Stimulated activated naive CD4-positive, alpha-beta T cell (primary cell): ENCODE measurements around the gene LMAN2L.
"Not testable (repeated sequence)": the region's sequence is repeated elsewhere in the genome, so short reads cannot be mapped to it uniquely, and the experiment has no call there.

Source experiments
- DNase-seq, 6 experiments: peaks; one replicate each; lab custom pipeline; 2025; lab: John Stamatoyannopoulos, UW

Gene LMAN2L

DNA sequence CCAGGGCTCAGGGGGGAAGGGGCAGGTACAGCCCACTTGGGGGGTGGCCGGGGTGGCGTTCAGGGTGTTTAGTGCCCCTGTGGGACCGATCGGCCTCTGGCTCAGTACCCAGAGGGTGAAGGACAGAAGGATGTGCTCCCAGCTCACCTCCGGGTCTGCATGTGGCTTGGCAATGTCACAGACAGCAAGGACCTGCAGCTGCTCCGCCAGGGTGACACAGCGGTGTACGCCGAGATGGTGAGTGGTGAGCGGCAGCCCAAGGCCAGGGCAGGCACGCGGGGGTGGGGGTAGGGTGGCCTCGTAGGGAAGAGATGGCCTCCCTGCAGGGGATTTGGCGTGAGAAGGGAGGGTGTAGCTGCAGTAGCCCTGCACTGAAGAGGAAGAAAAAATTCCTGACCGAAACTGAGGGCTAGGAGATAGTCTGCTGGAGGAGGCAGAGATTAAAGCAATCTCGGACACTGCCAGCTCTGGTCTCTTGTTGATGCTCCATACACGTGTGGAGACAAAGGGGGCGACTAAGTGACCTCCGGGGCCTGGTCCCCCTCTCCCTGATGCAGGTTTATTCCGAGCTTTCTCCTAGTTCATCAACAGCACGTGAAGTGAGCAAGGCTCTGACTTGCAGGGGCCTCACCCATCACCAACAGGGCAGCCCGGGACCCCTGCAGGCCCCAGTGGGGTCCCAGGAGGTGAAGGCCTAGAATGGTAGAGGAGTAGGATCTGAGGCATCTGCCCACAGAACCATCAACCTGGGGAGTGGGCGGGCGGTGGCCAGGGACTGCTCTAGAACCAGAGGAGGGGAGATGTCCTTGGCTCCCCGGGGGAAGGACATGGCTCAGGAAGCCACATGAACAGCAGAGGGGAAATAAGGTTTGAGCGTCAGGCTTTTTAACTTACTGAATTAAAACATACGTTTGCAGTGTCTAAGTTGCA, 51.9 kb downstream of the LMAN2L start:
- DNase-seq, result no peak

- no peak for DNase-seq
Measured at GRCh38 chr2:96687266-96687665, 52.6 kb downstream of the LMAN2L start.

GRCh38 chr2:96685577-96686459, 54.0 kb downstream of the LMAN2L start:
- no peak for DNase-seq

- no peak for DNase-seq
Measured at GRCh38 chr2:96684883-96685576, 54.8 kb downstream of the LMAN2L start.

DNA sequence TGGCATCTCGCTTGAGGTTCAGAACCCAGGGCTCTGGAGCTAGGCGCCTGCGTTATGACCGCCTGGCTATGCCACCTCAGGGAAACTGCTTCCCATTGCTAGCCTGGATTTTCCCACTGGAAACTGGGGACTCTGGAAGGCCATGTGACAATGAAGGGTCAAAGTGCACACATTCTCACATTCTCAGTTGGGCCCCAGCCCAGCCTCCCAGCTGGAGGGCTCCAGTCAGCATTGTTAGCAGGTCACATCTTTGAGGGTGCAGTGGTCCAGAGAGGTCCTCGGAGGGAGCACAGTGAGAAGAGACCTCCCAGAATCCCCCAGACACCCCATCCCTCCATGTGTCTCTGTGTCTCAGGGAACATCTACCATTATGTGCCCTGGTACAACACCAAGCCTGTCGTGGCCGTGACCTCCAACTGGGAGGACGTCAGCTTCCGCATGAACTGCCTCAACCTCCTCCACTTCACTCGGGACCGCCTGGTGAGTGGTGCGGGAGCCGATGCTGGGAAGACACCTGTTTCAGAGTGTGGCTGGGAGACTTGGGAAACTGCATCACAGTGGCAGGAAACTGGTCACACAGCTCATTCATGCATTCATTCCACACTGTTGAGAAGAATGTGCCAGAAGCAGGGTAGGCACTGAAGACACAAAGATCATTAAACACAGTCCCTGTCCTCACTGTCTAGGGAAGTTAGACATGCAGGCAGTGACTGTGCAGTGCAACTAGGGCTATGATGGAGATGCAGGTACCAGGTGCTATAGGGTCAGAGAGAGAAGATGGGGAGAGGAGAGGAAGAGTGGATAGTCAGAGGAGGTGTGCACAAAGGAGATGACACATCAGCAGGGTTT, 55.7 kb downstream of the LMAN2L start:
- DNase-seq, result no peak

- DNase-seq, result no peak
Measured at GRCh38 chr2:96683307-96683706, 56.6 kb downstream of the LMAN2L start.

DNA sequence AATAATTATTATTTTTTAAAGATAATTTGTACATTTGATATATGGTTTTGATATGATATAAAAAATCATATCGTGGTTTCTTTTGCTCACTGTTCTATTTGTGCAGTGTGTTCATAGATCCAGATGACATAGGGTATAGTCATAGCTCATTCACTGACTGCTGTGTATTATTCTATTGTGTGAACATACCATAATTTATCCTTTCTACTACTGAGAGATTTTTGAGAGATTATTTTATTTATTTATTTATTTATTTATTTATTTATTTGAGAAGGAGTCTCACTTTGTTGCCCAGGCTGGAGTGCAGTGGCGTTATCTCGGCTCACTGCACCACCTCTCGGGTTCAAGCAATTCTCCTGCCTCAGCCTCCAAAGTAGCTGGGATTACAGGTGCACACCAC, 58.3 kb downstream of the LMAN2L start:
- DNase-seq, result no peak

DNA sequence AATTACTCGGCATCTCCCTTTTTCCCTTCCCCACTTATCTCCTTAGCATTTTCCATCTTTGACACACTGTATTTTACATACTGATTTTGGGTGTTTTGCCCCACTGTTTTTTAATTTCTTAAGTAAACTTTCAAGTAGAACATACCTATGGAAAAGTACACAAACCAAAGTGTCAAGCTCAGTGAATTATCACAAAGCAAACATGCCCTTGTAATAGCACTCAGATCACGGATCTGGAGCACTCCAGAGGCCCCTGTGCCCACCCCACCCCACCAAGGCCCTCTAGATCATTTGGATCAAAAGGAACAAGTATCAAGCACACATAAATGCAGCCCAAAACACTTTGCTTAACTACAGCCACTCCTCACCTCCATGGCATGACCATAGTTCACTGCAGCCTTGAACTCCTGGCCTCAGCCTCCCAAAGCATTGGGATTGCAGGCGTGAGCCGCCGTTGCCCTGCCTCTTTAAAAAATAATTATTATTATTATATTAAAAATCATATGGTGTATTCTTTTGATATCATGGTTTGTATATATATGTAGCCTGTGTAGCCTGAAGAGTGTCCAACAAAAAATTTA, 59.2 kb downstream of the LMAN2L start:
- DNase-seq, result no peak

GRCh38 chr2:96679848-96680247, 60.0 kb downstream of the LMAN2L start:
- DNase-seq, result no peak

DNA sequence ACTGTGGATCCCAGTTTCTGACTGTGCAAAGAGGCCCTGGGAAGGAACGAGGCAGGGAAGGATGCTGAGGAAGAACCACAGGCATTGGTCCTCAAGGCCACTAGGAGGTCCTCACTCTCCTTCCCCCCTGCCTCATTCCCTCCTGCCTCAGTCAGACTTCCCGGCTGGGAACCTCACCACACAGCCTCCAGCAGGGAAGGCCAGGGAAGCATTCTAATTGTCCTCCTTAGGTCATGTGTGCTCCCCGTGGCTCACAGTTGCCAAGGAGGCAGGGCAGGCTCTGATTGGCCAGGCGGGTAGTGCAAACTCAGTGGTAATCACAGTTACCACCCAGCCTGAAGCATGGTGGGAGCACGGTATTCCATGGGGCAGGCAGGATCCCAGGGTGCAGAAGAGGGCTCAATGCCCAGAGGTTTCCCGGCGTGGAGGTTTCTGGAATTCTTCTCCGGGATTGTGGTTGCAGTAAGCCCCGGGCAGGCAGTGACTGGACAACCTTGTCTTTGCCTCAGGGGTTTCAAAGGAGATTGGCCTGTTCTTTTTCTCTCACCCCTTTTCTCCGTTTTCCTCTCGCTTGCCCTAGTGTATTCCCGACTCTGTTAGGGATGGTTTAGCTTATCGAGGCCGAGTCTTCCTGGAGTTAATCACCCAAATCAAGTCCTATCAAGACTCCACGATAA, 70.2 kb downstream of the LMAN2L start:
- DNase-seq, result no peak

DNA sequence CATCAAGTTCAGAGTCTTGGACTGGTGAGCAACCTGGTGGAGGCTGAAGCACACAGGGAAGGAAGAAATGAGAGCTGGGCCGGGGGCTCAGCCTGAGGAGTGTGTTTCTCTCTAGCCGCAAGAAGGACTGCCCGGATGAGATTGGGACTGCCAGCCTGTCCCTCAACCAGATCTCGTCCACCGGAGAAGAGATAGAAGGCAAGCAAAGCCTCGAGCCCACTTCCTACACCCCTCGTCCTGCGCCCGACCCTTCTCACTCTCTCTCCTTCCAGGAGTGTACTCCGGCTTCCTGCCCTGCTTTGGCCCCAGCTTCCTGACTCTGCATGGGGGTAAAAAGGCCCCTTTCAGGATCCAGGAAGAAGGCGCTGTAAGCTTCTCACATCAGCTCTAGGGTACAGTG, 71.1 kb downstream of the LMAN2L start:
- DNase-seq, result no peak

- DNase-seq, result not testable (repeated sequence)
Measured at GRCh38 chr2:96665717-96666116, 74.1 kb downstream of the LMAN2L start.

DNA sequence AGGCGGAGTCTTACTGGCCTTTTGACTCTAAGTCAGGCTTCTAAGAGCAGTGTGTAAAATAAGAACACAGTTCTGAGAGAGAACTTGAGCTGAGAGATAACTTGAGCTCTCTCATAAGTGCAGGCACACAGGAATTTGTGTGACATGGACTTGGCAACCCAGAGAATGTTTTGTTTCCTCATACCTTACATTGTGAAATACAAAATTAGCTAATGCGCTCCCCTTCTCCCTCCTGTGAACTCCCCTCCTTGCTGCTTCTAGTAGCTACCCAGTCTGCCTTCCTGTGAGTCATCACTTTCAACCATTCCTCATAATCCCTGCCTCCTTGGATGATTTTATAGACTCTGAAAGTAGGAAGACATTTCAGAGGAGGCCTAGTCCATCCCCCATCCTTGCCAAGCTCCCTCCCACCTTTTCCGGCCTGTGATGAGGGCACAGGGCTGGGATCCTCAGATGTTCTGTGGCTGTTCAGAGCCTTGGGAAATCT, 74.7 kb downstream of the LMAN2L start:
- no peak for DNase-seq

DNA sequence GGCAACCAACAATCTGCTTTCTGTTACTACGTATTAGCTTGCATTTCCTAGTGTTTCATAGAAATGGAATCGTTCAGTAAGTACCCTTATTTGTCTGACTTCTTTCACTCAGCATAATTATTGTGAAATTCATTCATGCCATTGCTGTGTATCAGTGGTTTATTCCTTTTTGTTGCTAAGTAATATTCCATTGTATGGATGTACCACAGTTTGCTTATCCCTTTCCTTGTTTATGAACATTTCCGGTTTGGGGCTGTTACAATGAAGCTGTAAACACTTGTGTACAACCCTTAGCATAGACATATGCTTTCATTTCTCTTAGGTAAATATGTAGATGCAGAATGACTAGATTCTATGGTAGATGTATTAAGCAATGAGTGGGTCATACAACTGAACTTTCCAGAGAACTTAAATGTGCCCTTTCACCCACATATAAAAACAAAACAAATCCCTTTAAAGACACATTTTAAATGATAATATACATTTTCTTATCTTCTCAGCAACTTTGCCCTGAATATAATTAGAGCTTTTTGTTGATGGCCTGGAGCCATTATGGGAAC, 75.4 kb downstream of the LMAN2L start:
- DNase-seq, result no peak

- DNase-seq, result no peak
Measured at GRCh38 chr2:96663829-96664228, 76.0 kb downstream of the LMAN2L start.

DNA sequence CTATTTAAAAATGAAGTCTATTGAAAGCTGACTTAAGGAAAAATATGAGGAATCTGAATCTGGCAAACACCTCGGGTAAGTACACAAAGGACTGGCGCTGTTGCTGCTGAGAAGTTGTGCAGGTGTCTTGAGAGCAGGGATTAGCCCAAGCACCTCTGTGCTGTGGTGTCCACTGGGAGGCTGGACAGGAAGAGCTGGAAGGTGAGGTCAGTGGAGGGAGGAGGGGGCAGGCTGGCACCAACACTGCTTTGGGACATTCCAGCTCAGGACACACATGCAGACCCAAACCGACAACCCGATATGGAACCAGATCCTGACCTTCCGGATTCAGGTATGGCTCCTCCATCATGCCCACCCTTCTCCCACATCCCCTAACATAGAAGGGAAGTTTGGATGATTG, 76.7 kb downstream of the LMAN2L start:
- no peak for DNase-seq

GRCh38 chr2:96662360-96662759, 77.5 kb downstream of the LMAN2L start:
- no peak for DNase-seq

DNA sequence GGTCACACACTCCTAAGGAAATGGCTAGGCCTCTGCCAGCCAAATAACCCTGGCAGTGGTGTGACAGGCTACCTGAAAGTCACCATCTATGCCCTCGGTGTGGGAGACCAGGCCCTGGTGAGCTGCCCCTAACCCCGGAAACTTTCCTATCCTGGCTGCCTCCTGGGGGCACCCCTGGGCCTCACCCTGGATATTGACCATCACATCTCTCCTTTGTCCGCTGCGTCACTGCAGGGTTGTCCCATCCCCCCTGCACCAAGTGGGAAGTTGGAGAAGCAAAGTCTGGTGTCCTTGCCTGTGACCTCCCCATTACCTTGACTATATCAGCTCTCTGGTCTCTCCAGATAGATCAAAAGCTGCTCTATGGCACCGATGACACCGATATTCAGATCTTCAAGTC, 78.5 kb downstream of the LMAN2L start:
- DNase-seq, result no peak

GRCh38 chr2:96656540-96656939, 83.3 kb downstream of the LMAN2L start:
- no peak for DNase-seq
